Omental fat pad (tissue), 4 donors: ENCODE measurements around the gene KATNB1. TPM values are rescaled to one million over a fixed set of nuclear protein-coding genes. Genes with fewer than 3 reads are reported as not detected.

ENCODE experiments used
- ATAC-seq: fragments of 150-250 bp; one replicate; pipeline ENCODE4 v1.9.1; 2016; ENCODE audit warnings: mild to moderate bottlenecking, moderate library complexity; ENCODE audit not compliant: low FRiP score
- DNase-seq: peaks from one replicate; pipeline ENCODE4 v3.0.0-alpha.2; 2019; ENCODE audit warnings: low spot score
- total RNA-seq, 4 donors: library from RNA; depleted of rRNA; stranded (reverse); fragments of >200 nt; gene quantifications; one replicate each; pipeline ENCODE4 v1.1.0, GENCODE V29; 2016
- TF ChIP-seq, protein P1 (sequence below), 3 donors: fragments of 450-650 bp; IDR thresholded peaks; one replicate each; pipeline ENCODE4 v1.5.1; 2016 to 2017; ENCODE audit warnings: antibody characterized with exemption in 3 of 3, mild to moderate bottlenecking in 3 of 3, moderate library complexity in 2 of 3

KATNB1 gene
- total RNA-seq, 4 donors from 2014 or later = 8.7 to 23.5 (median 14.1) TPM

DNA sequence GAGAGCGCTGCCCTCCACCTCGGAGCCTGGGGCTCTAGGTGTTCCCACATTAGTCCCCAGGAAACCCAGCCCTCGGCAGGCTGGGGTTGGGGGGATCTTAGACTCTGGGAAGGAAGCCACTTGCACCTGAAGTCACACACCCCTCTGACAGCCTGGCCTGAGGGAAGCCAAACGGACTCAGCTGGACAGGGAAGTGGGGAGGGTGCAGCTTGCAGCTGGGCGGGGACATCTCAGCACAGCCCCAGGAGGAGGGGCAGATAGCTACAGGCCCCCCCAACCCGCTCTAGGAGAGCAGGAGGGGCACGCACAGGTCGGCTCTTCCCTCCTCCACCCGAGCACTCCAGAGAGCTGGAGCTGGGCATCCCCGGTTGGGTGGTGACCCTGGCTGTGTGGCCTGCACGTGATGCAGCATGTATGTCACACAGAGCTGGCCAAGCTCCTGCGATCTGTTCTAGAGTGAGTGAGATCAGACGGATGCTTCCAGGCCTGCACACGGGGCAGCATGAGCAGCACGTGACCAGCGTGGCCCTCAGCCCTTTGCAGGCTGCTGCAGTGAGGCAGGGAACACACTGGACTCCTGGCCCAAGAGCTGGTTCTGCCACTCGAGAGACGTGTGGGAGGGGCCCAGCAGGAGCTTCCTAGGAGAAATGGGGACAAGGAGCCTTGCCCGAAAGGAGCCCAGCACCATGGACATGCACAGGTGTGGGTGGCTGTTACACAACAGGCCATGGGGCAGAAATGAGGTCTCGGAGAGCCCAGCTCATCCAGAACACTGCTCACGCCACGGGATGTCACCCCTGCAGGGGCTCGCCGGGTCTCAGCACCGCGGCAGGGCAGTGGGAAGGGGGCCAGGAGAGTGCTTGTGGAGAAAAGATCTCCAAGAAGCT, 51.3 kb downstream of the KATNB1 start:
- DNase-seq = no peak
- ATAC-seq = no peak
- TF ChIP-seq, protein P1, sequence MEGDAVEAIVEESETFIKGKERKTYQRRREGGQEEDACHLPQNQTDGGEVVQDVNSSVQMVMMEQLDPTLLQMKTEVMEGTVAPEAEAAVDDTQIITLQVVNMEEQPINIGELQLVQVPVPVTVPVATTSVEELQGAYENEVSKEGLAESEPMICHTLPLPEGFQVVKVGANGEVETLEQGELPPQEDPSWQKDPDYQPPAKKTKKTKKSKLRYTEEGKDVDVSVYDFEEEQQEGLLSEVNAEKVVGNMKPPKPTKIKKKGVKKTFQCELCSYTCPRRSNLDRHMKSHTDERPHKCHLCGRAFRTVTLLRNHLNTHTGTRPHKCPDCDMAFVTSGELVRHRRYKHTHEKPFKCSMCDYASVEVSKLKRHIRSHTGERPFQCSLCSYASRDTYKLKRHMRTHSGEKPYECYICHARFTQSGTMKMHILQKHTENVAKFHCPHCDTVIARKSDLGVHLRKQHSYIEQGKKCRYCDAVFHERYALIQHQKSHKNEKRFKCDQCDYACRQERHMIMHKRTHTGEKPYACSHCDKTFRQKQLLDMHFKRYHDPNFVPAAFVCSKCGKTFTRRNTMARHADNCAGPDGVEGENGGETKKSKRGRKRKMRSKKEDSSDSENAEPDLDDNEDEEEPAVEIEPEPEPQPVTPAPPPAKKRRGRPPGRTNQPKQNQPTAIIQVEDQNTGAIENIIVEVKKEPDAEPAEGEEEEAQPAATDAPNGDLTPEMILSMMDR (IDR thresholded peaks at IDR 0.05) = no peak

DNA sequence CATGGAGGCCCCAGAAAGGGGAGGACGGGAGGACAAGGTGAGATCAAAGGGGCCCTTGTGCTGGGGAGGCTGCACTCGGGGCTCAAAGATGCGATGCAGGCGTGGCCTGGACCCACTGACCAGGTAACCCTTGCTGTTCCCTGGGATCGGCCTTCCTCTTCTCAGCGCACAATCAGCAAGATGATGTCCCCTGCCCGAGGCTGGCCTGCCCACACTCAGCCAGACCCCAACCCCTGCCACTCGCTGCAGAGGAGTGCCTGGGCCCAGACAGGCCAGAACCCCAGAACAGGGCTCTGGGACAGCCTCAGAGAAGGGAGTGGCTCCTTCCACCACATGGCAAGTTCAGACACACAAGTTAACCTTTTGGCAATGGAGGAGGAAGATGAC, 51.9 kb downstream of the KATNB1 start:
- DNase-seq (no peak), ATAC-seq (no peak)
- TF ChIP-seq, protein P1 (IDR thresholded peaks at IDR 0.05) = no peak

DNA sequence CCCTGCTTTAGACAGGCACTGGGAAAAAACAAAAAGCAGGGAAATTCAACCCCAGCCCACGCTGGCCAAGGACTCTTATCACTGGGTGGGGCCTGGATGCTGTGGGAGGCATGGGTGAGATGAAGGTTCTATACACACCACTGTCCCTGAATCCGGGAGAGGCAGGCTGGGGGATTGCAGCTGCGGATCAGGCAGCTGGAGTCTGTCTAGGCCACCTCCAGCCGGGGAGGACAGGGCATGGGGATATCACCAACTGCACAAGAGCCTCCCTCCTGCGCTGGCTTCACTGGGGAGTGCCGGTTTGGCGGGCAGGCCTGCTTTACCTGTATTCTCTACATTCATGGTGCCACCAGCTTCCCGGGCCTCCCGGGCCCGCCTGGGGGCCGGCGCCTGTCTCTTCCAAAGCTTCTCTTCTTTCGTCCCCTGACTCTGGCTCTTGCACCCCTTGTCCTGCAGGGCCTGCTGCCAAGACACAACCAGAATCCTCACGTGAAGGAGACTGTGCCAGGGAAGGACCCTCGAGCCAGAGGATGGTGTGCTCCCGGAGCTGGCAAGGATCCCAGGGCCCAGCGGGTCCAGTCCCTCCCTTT, 52.8 kb downstream of the KATNB1 start:
- TF ChIP-seq, protein P1 (IDR thresholded peaks at IDR 0.05) = no peak
- ATAC-seq = peak; percentile 41

DNA sequence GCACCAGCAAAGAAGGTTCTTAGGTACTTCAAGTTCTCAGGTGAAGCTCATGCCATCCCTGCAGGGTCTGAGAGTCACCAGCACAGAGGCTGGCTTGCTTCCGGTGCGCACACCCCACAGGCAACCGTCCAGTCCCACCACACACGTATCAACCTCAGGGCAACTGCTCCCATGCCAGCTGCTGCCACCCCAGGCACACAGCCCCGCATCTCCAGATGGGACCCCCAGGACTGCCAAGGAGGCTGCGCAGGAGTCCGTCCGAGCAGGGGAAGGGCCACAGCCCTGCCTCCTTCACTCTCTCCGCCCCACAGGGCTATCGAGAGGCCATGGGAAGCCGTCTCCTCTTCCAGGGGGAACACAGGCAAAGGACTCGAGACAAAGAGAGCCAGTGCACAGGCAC, 53.4 kb downstream of the KATNB1 start:
- DNase-seq (no peak), ATAC-seq (no peak)
- TF ChIP-seq, protein P1 (IDR thresholded peaks at IDR 0.05) = no peak

More for the DNA sequence above, 52.8 kb downstream of the KATNB1 start:
- DNase-seq = no peak

DNA sequence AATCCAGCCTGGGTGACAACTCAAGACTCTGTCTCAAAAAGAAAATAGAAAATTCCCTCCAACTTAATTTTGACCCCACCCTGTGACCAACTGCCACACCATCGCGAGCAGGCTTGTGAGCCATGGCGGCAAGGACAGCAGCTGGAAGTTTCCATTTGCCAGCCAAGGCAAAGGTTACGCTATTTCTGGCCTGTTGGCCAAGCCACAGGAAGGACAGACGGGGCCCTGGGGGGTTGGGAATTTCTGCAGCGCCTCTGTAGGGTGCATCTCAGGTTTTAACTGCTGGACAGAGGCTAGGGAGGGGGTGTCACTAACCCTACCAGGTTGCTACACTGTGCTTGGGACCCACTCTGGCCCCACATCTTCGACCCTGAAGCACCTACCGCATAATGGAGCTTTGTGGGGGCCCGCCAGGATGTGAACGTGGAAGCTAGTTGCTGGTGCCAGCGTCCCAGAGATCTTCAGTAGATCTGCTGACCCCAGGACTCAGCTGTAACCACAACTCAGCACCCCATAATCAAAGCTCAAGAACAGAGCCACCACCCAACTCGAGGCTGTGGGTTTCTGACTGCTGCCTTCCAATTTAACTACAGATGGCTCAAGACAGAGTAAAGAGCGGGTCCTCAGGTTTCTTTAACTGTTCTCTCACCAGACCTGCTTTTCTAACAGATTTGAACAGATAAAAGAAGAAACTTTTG, 55.8 kb downstream of the KATNB1 start:
- TF ChIP-seq, protein P1 (IDR thresholded peaks at IDR 0.05) = no peak
- no peak for DNase-seq
- ATAC-seq = no peak

DNA sequence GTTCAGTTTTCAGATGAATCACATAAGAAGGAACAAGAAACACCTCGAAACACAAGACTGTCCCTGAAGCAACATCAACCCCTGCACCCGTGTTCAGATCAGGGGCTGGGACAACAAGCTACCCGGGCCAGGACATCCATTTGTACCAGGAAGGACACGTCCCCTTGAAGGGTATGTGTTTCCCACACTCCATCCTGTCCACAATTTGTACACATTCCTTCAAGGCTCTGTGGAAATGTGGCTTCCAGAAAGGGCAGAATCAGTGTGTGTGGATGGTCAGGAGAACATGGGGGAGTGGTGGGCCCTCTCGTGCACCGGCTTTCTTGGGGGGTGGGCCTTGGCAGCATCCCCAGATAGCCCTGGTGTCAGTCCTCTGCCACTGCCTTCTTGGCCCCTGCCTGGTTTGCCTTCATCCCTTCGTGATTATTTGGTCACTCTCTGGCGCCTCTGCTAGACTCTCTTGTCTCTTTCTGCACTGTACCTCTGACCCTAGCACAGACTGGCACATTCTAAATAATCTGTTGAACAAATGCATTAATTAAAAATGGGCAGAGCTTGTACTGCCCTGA, 56.4 kb downstream of the KATNB1 start:
- TF ChIP-seq, protein P1 (IDR thresholded peaks at IDR 0.05) = no peak
- no peak for ATAC-seq
- no peak for DNase-seq
